Activated CD4-positive, alpha-beta T cell treated with anti-CD3 and anti-CD28 coated beads, Interleukin-2, amount 10 ng/mL, durations not matched to agents 24 days and 14 days (primary cell): ENCODE measurements around the gene KCNMB2. TPM values are rescaled to one million over a fixed set of nuclear protein-coding genes. Genes with fewer than 3 reads are reported as not detected.

ENCODE experiments used
- DNase-seq: peaks from one replicate; pipeline ENCODE4 v3.0.0; 2022
- H3K27ac Mint-ChIP-seq: one replicate; pipeline ENCODE4 v1.8.0; 2022; ENCODE audit warnings: mild to moderate bottlenecking, mixed read lengths
- H3K27me3 Mint-ChIP-seq: one replicate; pipeline ENCODE4 v1.8.0; 2022; ENCODE audit warnings: mixed read lengths
- H3K36me3 Mint-ChIP-seq: one replicate; pipeline ENCODE4 v1.8.0; 2022; ENCODE audit warnings: low read depth, mild to moderate bottlenecking, mixed read lengths
- H3K4me1 Mint-ChIP-seq: one replicate; pipeline ENCODE4 v1.8.0; 2021; ENCODE audit warnings: mixed read lengths
- H3K4me3 Mint-ChIP-seq: one replicate; pipeline ENCODE4 v1.8.0; 2022; ENCODE audit warnings: mild to moderate bottlenecking, moderate library complexity, mixed read lengths
- H3K9me3 Mint-ChIP-seq: one replicate; pipeline ENCODE4 v1.8.0; 2021; ENCODE audit warnings: mixed read lengths
- intact Hi-C: fragments of 100-400 bp; cut with micrococcal nuclease; formaldehyde crosslinking; loops from one replicate; pipeline ENCODE4 v1.15.1; 2023
- total RNA-seq: library from RNA; stranded (reverse); gene quantifications from 2 replicates; pipeline ENCODE4 v1.2.3, GENCODE V29; 2022

The KCNMB2 gene
- total RNA-seq, 1 donor from 2014 or later, result not detected

DNA sequence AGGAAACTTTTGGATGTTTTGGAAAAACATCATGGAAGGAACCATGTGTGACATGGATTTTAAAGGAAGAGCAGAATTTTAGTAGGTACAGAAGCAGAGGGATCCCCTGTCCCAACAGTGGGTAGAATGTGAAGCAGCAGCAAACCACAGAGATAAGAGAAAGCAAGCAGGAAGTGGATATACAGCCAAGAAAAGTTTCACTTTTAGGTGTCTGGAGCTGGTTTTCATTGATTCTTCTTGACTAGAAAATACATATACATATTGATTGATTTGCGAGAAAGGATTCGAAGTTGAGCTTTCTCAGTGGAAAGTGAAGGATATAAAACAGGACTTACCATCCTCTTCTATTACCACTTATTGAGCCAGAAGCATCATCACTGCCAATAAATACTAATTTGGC is 133.5 kb downstream of the KCNMB2 start:
- no peak overlapping the region for H3K4me3 Mint-ChIP-seq
- peaks cover 9% of the 10 kb centered on the region for H3K27me3 Mint-ChIP-seq
- H3K36me3 Mint-ChIP-seq, result no peaks in the 10 kb centered on the region
- intact Hi-C loops, result no loop called here
- no peaks in the 10 kb centered on the region for H3K4me1 Mint-ChIP-seq
- no peak overlapping the region for H3K27ac Mint-ChIP-seq
- DNase-seq, result no peak
- H3K9me3 Mint-ChIP-seq, result no peaks in the 10 kb centered on the region

DNA sequence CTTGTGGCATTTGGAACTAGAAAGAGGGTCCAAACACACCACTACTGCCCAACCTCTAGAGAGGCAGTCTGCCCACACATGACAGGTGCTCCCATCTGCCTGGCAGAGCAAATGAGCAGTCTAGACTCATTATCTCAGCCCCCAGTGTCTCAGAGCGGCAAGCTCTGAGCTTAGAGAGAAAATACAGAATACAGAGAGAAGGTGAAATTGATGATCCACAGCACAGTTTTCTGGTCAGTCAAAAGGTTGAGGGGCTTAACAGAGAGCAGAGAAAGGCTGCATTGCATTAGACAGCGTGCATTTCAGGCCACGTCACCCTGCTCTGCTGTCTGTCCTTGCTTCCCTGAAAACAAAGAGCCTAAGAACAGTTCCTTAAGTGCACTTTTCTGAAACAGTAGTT is 135.1 kb downstream of the KCNMB2 start:
- no peaks in the 10 kb centered on the region for H3K36me3 Mint-ChIP-seq
- no peak overlapping the region for H3K27ac Mint-ChIP-seq
- no peaks in the 10 kb centered on the region for H3K4me1 Mint-ChIP-seq
- no peaks in the 10 kb centered on the region for H3K9me3 Mint-ChIP-seq
- intact Hi-C loops, result no loop called here
- H3K4me3 Mint-ChIP-seq, result no peak overlapping the region
- H3K27me3 Mint-ChIP-seq, result peaks cover 9% of the 10 kb centered on the region
- DNase-seq, result no peak

DNA sequence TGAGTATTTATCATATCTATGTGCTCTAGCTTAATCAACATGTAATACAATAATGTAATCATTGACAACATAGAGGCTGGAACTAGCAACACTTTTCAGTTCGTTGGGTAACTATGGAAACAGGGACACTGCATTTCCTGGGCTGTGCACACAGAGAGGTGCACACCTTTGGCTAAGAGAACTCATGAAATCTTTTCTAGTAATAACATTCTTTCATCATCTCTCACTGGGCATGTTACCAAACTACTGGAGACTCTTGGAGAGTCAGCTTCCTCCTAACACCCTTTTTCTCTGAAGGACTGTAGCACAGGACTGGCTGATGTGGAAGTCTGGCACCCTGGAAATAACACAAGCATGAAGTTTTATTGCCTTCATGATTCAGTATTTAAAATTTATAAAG is 135.6 kb downstream of the KCNMB2 start:
- H3K27ac Mint-ChIP-seq, result no peak overlapping the region
- intact Hi-C loops, result no loop called here
- H3K36me3 Mint-ChIP-seq, result no peaks in the 10 kb centered on the region
- DNase-seq, result no peak
- H3K9me3 Mint-ChIP-seq, result no peaks in the 10 kb centered on the region
- peaks cover 9% of the 10 kb centered on the region for H3K27me3 Mint-ChIP-seq
- H3K4me3 Mint-ChIP-seq, result no peak overlapping the region
- no peaks in the 10 kb centered on the region for H3K4me1 Mint-ChIP-seq

DNA sequence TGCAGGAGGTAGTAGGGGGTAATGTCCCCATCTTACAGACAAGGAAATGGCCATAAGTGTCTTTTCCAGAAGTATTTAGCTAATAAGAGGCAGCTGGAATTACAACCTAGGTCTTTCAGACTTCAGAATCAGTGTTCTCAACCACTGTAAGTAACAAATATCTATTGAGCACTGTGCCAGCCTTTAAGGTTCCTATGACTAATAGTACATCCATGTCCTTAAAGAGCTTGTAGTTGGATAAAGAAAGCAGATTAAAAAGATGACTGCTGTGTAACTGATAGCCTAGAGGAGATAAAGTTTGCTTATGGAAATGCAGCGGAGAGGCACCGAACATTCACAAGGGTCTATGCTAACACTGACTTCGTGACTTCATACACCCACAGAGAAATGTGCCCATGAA is 136.0 kb downstream of the KCNMB2 start:
- no peak for DNase-seq
- intact Hi-C loops, result no loop called here
- Mint-ChIP-seq H3K36me3 (no peaks in the 10 kb centered on the region), H3K27ac (no peak overlapping the region), H3K27me3 (peaks cover 9% of the 10 kb centered on the region), H3K4me1 (no peaks in the 10 kb centered on the region), H3K4me3 (no peak overlapping the region), H3K9me3 (no peaks in the 10 kb centered on the region)

DNA sequence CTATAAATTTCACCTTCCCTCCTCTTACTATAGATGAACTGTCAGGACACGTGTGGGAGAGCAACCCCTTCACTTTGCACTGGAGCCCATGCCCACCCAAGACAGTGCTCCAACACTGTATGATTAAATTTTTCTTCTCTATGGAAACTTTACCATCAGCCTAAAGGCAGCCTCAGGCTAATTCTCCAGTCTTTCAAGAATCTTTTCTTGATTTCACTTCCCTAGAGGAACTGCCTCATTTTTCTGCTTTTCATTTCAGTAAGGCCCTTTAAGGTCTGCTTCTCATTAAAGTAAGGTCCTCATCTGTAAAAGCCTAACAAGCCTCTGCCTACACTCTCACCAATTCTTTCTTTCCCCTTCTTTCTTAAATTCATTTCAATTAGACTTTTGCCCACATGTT is 137.3 kb downstream of the KCNMB2 start:
- DNase-seq, result no peak
- intact Hi-C loops, result no loop called here
- Mint-ChIP-seq H3K9me3 (no peaks in the 10 kb centered on the region), H3K4me3 (no peak overlapping the region), H3K27ac (no peak overlapping the region), H3K36me3 (no peaks in the 10 kb centered on the region), H3K4me1 (no peaks in the 10 kb centered on the region), H3K27me3 (peaks cover 3% of the 10 kb centered on the region)

DNA sequence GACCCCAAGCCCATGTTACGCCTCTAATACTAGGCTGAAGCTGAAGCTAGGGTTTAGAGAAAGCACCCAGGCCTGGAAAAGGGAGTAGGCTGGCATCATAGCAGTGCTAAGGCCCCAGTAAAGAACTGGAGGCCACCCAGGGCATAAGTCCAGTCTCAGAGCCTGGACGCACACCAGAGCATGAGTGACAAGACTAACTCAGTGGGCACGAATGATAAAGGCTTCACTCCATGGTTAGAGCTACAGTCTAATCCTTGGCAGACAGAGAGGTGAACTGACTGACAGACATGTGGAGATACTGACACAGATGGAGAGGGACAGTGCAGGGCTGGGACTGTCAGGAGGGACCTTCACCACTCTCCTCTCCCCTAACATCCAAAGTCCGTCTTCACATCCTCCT is 139.8 kb downstream of the KCNMB2 start:
- Mint-ChIP-seq H3K4me3 (no peak overlapping the region), H3K27me3 (no peaks in the 10 kb centered on the region), H3K36me3 (no peaks in the 10 kb centered on the region), H3K27ac (no peak overlapping the region), H3K4me1 (no peaks in the 10 kb centered on the region), H3K9me3 (no peaks in the 10 kb centered on the region)
- no peak for DNase-seq
- intact Hi-C loops, result no loop called here

DNA sequence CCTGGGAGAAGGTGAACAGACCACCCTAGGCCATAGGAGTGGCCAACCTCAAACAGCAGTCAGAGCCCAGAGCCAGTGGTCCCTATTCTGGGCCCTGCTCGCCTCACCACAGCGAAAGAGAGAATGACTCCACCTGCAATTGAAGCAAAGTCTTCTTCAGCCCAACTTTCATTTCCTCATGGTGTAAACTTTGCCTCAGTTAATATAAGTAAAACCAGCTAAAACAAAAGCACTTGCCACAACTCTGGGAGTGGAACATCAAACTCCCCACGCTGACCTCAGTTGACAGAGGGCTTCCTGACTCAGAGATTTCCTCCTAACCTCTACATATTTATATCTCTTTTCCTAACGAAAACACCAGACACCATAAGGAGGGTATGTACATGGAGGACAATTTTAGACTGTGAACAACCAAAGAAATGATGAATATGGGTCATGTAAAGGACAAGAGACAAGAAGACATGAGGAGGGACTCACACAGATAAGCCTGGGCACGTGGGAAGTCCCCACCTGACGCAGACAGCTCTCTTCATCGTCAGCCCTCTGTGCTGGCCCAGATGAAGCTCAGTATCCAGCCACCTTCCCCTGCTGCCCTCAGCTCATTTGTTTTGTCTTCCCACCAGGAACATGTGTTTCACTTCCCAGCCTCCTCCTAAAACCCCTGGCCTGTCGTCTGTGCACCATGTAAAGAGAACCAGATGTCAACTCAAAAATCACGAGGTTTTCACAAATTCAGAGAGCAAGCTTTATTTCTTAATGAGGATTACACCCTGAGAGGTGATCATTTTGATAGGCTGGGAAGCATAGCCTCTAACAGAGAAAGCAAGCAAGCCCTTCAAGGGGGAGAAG is 140.9 kb downstream of the KCNMB2 start:
- Mint-ChIP-seq H3K9me3 (no peaks in the 10 kb centered on the region), H3K27ac (no peak overlapping the region), H3K4me1 (no peaks in the 10 kb centered on the region), H3K27me3 (no peaks in the 10 kb centered on the region), H3K36me3 (no peaks in the 10 kb centered on the region), H3K4me3 (no peak overlapping the region)
- intact Hi-C loops, result no loop called here
- no peak for DNase-seq

DNA sequence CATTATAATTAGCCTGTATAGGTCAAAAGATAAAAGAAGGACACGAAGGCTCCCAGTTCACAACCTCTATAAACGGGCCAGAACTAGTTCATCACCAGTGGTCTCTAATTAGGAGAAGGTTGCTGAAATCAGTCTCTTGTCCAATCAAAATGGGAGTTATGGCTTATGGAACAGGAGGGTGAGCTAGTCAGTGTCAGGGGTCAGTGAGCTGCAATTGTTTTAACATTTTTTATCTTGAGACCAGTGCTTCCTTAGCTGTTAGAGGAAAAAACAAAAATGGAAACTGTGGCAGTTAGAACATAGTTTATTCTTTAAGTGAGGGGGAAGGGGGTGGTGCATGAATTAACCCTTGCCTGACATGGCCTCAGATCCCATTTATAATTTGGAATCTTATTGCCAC is 141.7 kb downstream of the KCNMB2 start:
- intact Hi-C loops, result no loop called here

DNA sequence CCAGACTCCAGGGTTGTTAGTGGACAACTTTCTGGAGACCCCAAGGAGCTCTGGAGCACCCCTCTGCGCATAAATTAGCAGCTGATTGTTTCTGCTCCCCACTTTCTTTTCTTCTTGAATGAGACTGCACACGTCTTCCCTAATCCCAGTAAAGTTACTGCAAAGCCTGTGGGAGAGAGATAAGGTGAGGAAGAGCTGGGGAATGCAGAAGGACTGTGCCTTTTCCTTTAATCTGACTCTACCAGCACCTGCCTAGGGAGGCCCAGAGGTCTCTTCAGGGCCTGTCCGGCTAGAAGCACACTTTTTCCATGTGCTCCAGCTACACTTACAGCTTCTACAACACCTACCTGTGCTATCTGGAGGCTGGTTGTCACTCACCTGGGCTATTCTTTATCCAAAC is 143.8 kb downstream of the KCNMB2 start:
- intact Hi-C loops, result no loop called here
- peaks cover 8% of the 10 kb centered on the region for H3K9me3 Mint-ChIP-seq
- H3K36me3 Mint-ChIP-seq, result no peaks in the 10 kb centered on the region
- H3K27ac Mint-ChIP-seq, result no peak overlapping the region
- no peak overlapping the region for H3K4me3 Mint-ChIP-seq
- no peaks in the 10 kb centered on the region for H3K27me3 Mint-ChIP-seq
- H3K4me1 Mint-ChIP-seq, result no peaks in the 10 kb centered on the region
- DNase-seq, result no peak

More for the DNA sequence above, 141.7 kb downstream of the KCNMB2 start:
- Mint-ChIP-seq H3K4me3 (no peak overlapping the region), H3K27me3 (no peaks in the 10 kb centered on the region), H3K9me3 (peaks cover 5% of the 10 kb centered on the region), H3K4me1 (no peaks in the 10 kb centered on the region), H3K36me3 (no peaks in the 10 kb centered on the region), H3K27ac (no peak overlapping the region)
- no peak for DNase-seq

DNA sequence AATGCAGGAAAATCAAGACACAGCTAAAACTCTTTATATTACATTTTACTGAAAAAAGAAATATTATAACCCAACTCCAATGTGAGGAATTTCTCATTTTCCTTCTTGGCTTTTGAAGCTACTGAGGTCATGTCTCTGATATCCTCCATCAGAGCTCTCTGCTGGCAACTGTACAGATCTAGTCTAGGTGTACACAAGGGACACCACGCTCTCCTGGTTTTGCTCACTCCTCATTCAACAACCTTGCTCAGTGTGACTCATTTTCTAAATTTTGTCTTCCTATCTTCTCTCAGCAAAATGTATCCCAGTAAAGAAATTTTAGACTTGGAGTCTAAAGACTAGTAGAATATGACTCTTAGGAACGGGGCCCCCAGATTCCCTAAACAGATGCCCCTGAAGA is 144.3 kb downstream of the KCNMB2 start:
- H3K27ac Mint-ChIP-seq, result no peak overlapping the region
- H3K27me3 Mint-ChIP-seq, result no peaks in the 10 kb centered on the region
- H3K9me3 Mint-ChIP-seq, result peaks cover 8% of the 10 kb centered on the region
- no peak overlapping the region for H3K4me3 Mint-ChIP-seq
- intact Hi-C loops, result no loop called here
- no peaks in the 10 kb centered on the region for H3K36me3 Mint-ChIP-seq
- no peaks in the 10 kb centered on the region for H3K4me1 Mint-ChIP-seq
- no peak for DNase-seq

DNA sequence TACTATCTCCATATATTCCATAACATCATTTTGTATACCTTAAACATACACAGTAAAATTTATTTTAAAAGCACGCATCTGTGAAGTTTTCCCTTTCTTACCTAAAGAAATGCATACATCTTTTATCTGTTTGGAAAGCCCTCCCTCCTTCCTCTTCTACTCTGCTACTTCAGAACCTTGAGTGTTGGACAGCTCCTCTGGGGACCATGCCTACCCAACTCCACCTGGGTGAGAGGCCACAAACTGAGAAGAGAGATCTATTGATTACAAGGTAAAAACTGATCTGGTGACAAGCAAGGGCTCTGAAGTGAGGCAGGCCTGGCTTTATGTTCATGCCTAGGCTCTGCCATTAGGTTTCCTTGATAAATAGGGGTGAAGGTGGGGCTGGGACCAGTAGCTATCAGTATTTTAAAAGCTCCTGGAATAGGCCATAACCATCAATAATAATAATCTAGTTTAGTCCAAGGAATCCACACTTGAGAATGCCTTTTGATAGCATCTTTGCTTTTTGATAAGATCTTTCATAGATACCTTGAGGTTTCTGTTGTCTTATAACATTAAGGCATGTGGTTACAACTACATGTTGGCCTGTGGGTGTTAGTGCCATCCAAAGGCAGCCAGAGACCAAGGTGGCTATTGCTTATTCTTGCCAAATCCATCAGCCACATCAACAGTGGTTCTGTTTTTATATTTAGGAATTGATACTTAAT is 148.8 kb downstream of the KCNMB2 start:
- Mint-ChIP-seq H3K27me3 (no peaks in the 10 kb centered on the region), H3K27ac (no peak overlapping the region), H3K4me3 (no peak overlapping the region), H3K4me1 (no peaks in the 10 kb centered on the region), H3K36me3 (no peaks in the 10 kb centered on the region), H3K9me3 (peaks cover 8% of the 10 kb centered on the region)
- DNase-seq, result peak; percentile 59
- intact Hi-C loops, result no loop called here

DNA sequence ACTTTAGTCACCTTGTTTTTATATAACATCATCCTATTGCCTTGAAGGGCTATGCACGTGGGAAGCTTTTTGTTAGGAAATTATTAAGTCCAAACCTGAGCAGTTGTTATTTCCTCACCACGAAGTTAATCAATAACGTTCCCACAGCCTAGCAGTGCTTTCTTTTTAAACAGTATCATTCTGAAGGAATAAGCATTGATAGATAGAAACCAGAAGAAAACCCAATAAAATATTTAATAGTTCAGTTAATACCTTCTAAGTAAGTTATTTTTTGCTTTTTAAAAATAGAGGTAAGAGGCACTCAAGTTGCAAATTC is 149.3 kb downstream of the KCNMB2 start:
- intact Hi-C loops, result no loop called here
- Mint-ChIP-seq H3K27ac (no peak overlapping the region), H3K36me3 (no peaks in the 10 kb centered on the region), H3K4me1 (no peaks in the 10 kb centered on the region), H3K27me3 (no peaks in the 10 kb centered on the region), H3K4me3 (no peak overlapping the region), H3K9me3 (peaks cover 8% of the 10 kb centered on the region)
- DNase-seq, result no peak

DNA sequence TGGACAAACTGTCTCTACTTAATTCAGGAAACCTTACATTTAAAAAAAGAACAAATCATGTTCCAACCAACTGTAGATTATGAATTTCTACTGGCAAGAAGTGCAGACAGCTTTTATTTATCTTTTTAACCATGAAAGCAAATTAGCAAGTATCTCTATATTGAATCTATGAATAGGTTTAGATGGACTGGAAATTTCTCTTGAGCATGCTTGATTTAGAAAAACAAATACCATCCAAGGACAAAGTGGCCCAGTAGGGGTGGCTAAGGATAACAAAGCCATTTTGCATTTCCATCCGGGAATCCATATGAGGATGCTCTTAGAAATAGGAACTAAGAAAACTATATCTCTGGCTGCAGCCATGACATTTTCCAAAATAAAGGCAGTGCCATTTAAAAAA is 150.6 kb downstream of the KCNMB2 start:
- Mint-ChIP-seq H3K27me3 (no peaks in the 10 kb centered on the region), H3K4me3 (no peak overlapping the region), H3K27ac (no peak overlapping the region), H3K4me1 (no peaks in the 10 kb centered on the region), H3K36me3 (no peaks in the 10 kb centered on the region), H3K9me3 (peaks cover 8% of the 10 kb centered on the region)
- DNase-seq, result no peak
- intact Hi-C loops, result no loop called here

DNA sequence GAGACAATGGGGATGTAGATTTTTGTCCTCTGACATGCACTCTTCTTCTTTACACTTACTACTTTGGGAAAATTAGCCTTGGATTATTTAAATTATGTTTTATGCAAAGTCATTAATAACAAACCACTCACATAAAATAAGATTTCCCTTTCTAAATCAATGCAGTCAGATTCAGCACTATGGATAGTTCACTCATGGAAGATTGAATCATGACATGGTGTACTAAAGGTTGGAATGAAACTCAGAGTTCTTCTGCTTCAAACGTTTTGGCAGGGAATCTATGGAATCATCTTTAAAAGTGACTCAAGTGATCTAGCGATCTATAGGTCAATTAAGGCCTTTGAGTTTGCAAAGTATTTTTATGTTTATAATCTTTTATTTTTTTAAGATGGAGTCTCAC is 154.3 kb downstream of the KCNMB2 start:
- Mint-ChIP-seq H3K36me3 (no peaks in the 10 kb centered on the region), H3K4me3 (no peak overlapping the region), H3K27me3 (no peaks in the 10 kb centered on the region), H3K9me3 (peaks cover 8% of the 10 kb centered on the region), H3K4me1 (no peaks in the 10 kb centered on the region), H3K27ac (no peak overlapping the region)
- intact Hi-C loops, result no loop called here
- no peak for DNase-seq

DNA sequence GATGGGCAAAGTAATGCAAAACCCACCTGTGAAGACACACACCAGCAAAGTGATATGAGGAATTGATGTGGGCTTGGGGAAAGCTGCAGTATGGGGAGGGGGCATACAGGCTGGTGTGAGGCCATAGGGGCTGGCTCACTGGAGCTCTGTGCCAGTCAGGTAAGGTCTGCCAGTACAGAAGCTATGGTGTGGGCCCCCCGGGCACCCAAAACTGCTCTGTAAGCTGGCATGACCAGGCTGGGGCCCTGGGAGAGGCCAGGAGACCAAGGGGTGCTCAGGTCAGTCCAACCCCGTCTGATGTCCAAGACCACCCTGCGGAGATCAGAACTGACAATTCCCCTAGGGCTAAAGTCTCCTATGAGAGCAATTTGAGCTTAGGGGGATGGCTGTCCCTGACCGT is 163.1 kb downstream of the KCNMB2 start:
- H3K27me3 Mint-ChIP-seq, result no peaks in the 10 kb centered on the region
- H3K36me3 Mint-ChIP-seq, result no peaks in the 10 kb centered on the region
- intact Hi-C loops, result no loop called here
- H3K9me3 Mint-ChIP-seq, result peaks cover 21% of the 10 kb centered on the region
- no peaks in the 10 kb centered on the region for H3K4me1 Mint-ChIP-seq
- no peak for DNase-seq
- no peak overlapping the region for H3K27ac Mint-ChIP-seq
- H3K4me3 Mint-ChIP-seq, result no peak overlapping the region
